Measurements from ENCODE around the gene SUPT4H1.

Gene SUPT4H1

GRCh38 chr17:58375256-58375655, 23.3 kb upstream of the SUPT4H1 start:
- H3K4me3 ChIP-seq (ENCODE audit: low read depth, low read length), result no peak overlapping the region
- no peak for TF ChIP-seq MYC (IDR thresholded peaks at IDR 0.05; ENCODE audit: low read depth, low read length)
- no peak for TF ChIP-seq POLR2A (IDR thresholded peaks at IDR 0.05; ENCODE audit: extremely low read depth, insufficient read length)
- no peak for TF ChIP-seq CTCF (IDR thresholded peaks at IDR 0.05; ENCODE audit: low read depth, low read length)
- TF ChIP-seq MAX (IDR thresholded peaks at IDR 0.05; ENCODE audit: low read depth, low read length), result no peak
- DNase-seq (ENCODE audit: low read depth), result no peak

- H3K4me3 ChIP-seq (ENCODE audit: low read depth, low read length), result no peak overlapping the region
- no peak for TF ChIP-seq CTCF (IDR thresholded peaks at IDR 0.05; ENCODE audit: low read depth, low read length)
- TF ChIP-seq MYC (IDR thresholded peaks at IDR 0.05; ENCODE audit: low read depth, low read length), result no peak
- TF ChIP-seq MAX (IDR thresholded peaks at IDR 0.05; ENCODE audit: low read depth, low read length), result no peak
- TF ChIP-seq POLR2A (IDR thresholded peaks at IDR 0.05; ENCODE audit: extremely low read depth, insufficient read length), result no peak
- DNase-seq (ENCODE audit: low read depth), result no peak
Measured at GRCh38 chr17:58373923-58374322, 21.9 kb upstream of the SUPT4H1 start.

GRCh38 chr17:58373003-58373402, 21.0 kb upstream of the SUPT4H1 start:
- no peak for TF ChIP-seq CTCF (IDR thresholded peaks at IDR 0.05; ENCODE audit: low read depth, low read length)
- TF ChIP-seq POLR2A (IDR thresholded peaks at IDR 0.05; ENCODE audit: extremely low read depth, insufficient read length), result no peak
- no peak for TF ChIP-seq MAX (IDR thresholded peaks at IDR 0.05; ENCODE audit: low read depth, low read length)
- no peak for TF ChIP-seq MYC (IDR thresholded peaks at IDR 0.05; ENCODE audit: low read depth, low read length)
- DNase-seq (ENCODE audit: low read depth), result no peak
- no peak overlapping the region for H3K4me3 ChIP-seq (ENCODE audit: low read depth, low read length)

- TF ChIP-seq POLR2A (IDR thresholded peaks at IDR 0.05; ENCODE audit: extremely low read depth, insufficient read length) (no peak), MAX (IDR thresholded peaks at IDR 0.05; ENCODE audit: low read depth, low read length) (no peak)
- no peak for DNase-seq (ENCODE audit: low read depth)
- no peak overlapping the region for H3K4me3 ChIP-seq (ENCODE audit: low read depth, low read length)
Measured at GRCh38 chr17:58371300-58371950, 19.4 kb upstream of the SUPT4H1 start.

- no peak for TF ChIP-seq CTCF (IDR thresholded peaks at IDR 0.05; ENCODE audit: low read depth, low read length)
- TF ChIP-seq MAX (IDR thresholded peaks at IDR 0.05; ENCODE audit: low read depth, low read length), result no peak
- no peak for TF ChIP-seq MYC (IDR thresholded peaks at IDR 0.05; ENCODE audit: low read depth, low read length)
- TF ChIP-seq POLR2A (IDR thresholded peaks at IDR 0.05; ENCODE audit: extremely low read depth, insufficient read length), result no peak
- DNase-seq (ENCODE audit: low read depth), result no peak
- no peak overlapping the region for H3K4me3 ChIP-seq (ENCODE audit: low read depth, low read length)
Measured at GRCh38 chr17:58370716-58371115, 18.7 kb upstream of the SUPT4H1 start.

- TF ChIP-seq MAX (IDR thresholded peaks at IDR 0.05; ENCODE audit: low read depth, low read length) (no peak), CTCF (IDR thresholded peaks at IDR 0.05; ENCODE audit: low read depth, low read length) (no peak), MYC (IDR thresholded peaks at IDR 0.05; ENCODE audit: low read depth, low read length) (no peak), POLR2A (IDR thresholded peaks at IDR 0.05; ENCODE audit: extremely low read depth, insufficient read length) (no peak)
- H3K4me3 ChIP-seq (ENCODE audit: low read depth, low read length), result no peak overlapping the region
- DNase-seq (ENCODE audit: low read depth), result no peak
Measured at GRCh38 chr17:58370309-58370708, 18.3 kb upstream of the SUPT4H1 start.
